K562 (cell line): ENCODE data around the gene TRUB2. TPM values are rescaled to one million over a fixed set of nuclear protein-coding genes. Genes with fewer than 3 reads are reported as not detected.
A peak's percentile ranks its signal among the peaks of the same experiment; 100 is the strongest.

Experiments used
- ASH1L ChIP-seq: fragments of 450-650 bp; IDR thresholded peaks from 2 replicates; pipeline ENCODE4 v1.6.1; 2018; ENCODE audit warnings: borderline replicate concordance, mild to moderate bottlenecking, low read depth; ENCODE audit not compliant: partially characterized antibody
- BRD4 ChIP-seq: fragments of 200-600 bp; sonication (generic); IDR thresholded peaks from 2 replicates; pipeline ENCODE4 v1.6.1; 2017; ENCODE audit warnings: inconsistent platforms
- DNMT1 ChIP-seq: fragments of 450-650 bp; IDR thresholded peaks from 2 replicates; pipeline ENCODE4 v1.6.1; 2016; ENCODE audit warnings: antibody characterized with exemption, mild to moderate bottlenecking
- E2F3 ChIP-seq: fragments of 250-450 bp; sonication (Bioruptor Pico); IDR thresholded peaks from 2 replicates; pipeline ENCODE4 v1.4.0; 2020; ENCODE audit warnings: mild to moderate bottlenecking
- FIP1L1 ChIP-seq: fragments of 200-400 bp; formaldehyde crosslinking; IDR thresholded peaks from 2 replicates; pipeline ENCODE4 v1.6.1; 2018; ENCODE audit warnings: mild to moderate bottlenecking, low read depth, low read length; ENCODE audit not compliant: poor library complexity, severe bottlenecking
- HINFP ChIP-seq: fragments of 450-650 bp; conservative IDR thresholded peaks from 2 replicates; pipeline ENCODE4 v1.6.1; 2016; ENCODE audit warnings: missing genetic modification characterization, low read depth, mild to moderate bottlenecking, control low read depth, missing compliant biosample characterization
- KLF10 ChIP-seq: fragments of 250-450 bp; sonication (Bioruptor Pico); IDR thresholded peaks from 2 replicates; pipeline ENCODE4 v1.6.1; 2021; ENCODE audit warnings: matching md5 sums
- LEF1 ChIP-seq: fragments of 450-650 bp; IDR thresholded peaks from 2 replicates; pipeline ENCODE4 v1.6.1; 2016; ENCODE audit warnings: mild to moderate bottlenecking
- MEF2D ChIP-seq: conservative IDR thresholded peaks from 2 replicates; pipeline ENCODE4 v1.6.1; 2016; ENCODE audit warnings: low read depth, missing genetic modification characterization, missing compliant biosample characterization
- MEIS2 ChIP-seq: fragments of 450-650 bp; IDR thresholded peaks from 2 replicates; pipeline ENCODE4 v1.6.1; 2014; ENCODE audit warnings: mild to moderate bottlenecking; ENCODE audit not compliant: partially characterized antibody
- NCOA1 ChIP-seq: fragments of 450-650 bp; IDR thresholded peaks from 2 replicates; pipeline ENCODE4 v1.6.1; 2016; ENCODE audit warnings: low read depth
- NCOA4 ChIP-seq: fragments of 450-650 bp; IDR thresholded peaks from 2 replicates; pipeline ENCODE4 v1.6.1; 2018; ENCODE audit warnings: mild to moderate bottlenecking; ENCODE audit not compliant: partially characterized antibody
- NR1H2 ChIP-seq: sonication (generic); formaldehyde crosslinking; IDR thresholded peaks from 2 replicates; pipeline ENCODE4 v1.4.0; 2020; ENCODE audit warnings: mild to moderate bottlenecking, missing genetic modification reagents
- SP1 ChIP-seq: sonication (generic); formaldehyde crosslinking; IDR thresholded peaks from 2 replicates; pipeline ENCODE4 v1.8.1; 2022; ENCODE audit warnings: mild to moderate bottlenecking, missing genetic modification reagents
- THRA ChIP-seq: fragments of 450-650 bp; IDR thresholded peaks from 2 replicates; pipeline ENCODE4 v1.6.1; 2017; ENCODE audit warnings: mild to moderate bottlenecking, moderate library complexity
- ZBTB5 ChIP-seq: fragments of 450-650 bp; IDR thresholded peaks from 2 replicates; pipeline ENCODE4 v1.6.1; 2017; ENCODE audit warnings: antibody characterized with exemption
- ZNF609 ChIP-seq: sonication (generic); formaldehyde crosslinking; IDR thresholded peaks from 2 replicates; pipeline ENCODE4 v1.8.1; 2023; ENCODE audit warnings: missing genetic modification reagents, mild to moderate bottlenecking, borderline replicate concordance
- polyA plus RNA-seq, 8 experiments: library from polyadenylated mRNA; depleted of rRNA in 4 of 8; stranded (reverse) in 5 of 8; unstranded in 3 of 8; fragments of >200 nt; fragmentation: Nextera tagmentation in 2 of 8; fragmentation: Illumina TruSeq in 1 of 8; extraction: Ambion mirVana in 2 of 8; extraction: Trizol in 1 of 8; gene quantifications; 2 replicates each; pipeline versions ENCODE4 v1.2.1 to v1.2.3, GENCODE V29; 2011 to 2014; ENCODE audit warnings: inconsistent platforms in 1 of 8, missing spikeins in 1 of 8
- total RNA-seq, 7 experiments: library from RNA; depleted of rRNA in 6 of 7; stranded (reverse); fragments of >200 nt in 6 of 7; fragmentation: Illumina TruSeq in 2 of 7; extraction: Trizol in 2 of 7; gene quantifications; 2 replicates each; pipeline versions ENCODE4 v1.2.1 to v1.2.3, GENCODE V29; 2011 to 2021; ENCODE audit warnings: low replicate concordance in 1 of 7

Gene TRUB2
- total and polyA plus RNA-seq, 9 of the 15 experiments (the other 6 are each of a cell fraction or from before 2014, with no cell fraction given) = 9.3 to 110 (median 63.0) TPM

GRCh38 chr9:128322404-128323211 lies at the start of gene TRUB2, which contains the start of gene COQ4 (continued):
- TF ChIP-seq BRD4 (peak; percentile 90), DNMT1 (no peak), KLF10 (CRISPR knock-in tag) (no peak), SP1 (CRISPR knock-in tag) (no peak), ZNF609 (CRISPR knock-in tag) (no peak), MEIS2 (no peak), FIP1L1 (peak; percentile 95), NCOA4 (no peak), NR1H2 (no peak), ASH1L (no peak), THRA (no peak), E2F3 (CRISPR knock-in tag) (peak; percentile 44; the same call in 1 of the 2 replicates), ZBTB5 (no peak), HINFP (tag) (no peak), MEF2D (tag) (no peak), NCOA1 (no peak), LEF1 (no peak)
